Pancreas (tissue), 10 donors: ENCODE measurements around the gene TMEM147. TPM values are rescaled to one million over a fixed set of nuclear protein-coding genes. Genes with fewer than 3 reads are reported as not detected.
A peak's percentile ranks its signal among the peaks of the same experiment; 100 is the strongest.
"Not testable (repeated sequence)": the region's sequence is repeated elsewhere in the genome, so short reads cannot be mapped to it uniquely, and the experiment has no call there.

Source experiments
- ATAC-seq, 4 donors: fragments of 200-7000 bp; cut with Tn5 transposase; one replicate each; pipeline versions ENCODE4 v1.8.0 to v1.9.1; 2020; ENCODE audit warnings: mild to moderate bottlenecking in 4 of 4, moderate library complexity in 4 of 4
- DNase-seq, 6 donors: peaks; one replicate each; pipeline ENCODE4 v3.0.0-alpha.2; 2020
- FAIRE-seq: peaks from 2 replicates; lab custom pipeline; 2012; peaks lifted over from hg19 to GRCh38; lab: Jason Lieb, UNC
- H3K27ac ChIP-seq, 4 donors: fragments of 200-600 bp; sonication (generic); 1 replicate in 3 of 4; 2 replicates in 1 of 4; pipeline versions ENCODE4 v1.5.0 to v1.8.0; 2020
- H3K27me3 ChIP-seq, 4 donors: fragments of 200-600 bp; one replicate each; pipeline ENCODE4 v1.8.0; 2021
- H3K36me3 ChIP-seq, 3 donors: fragments of 200-600 bp; sonication (generic) in 1 of 3; one replicate each; pipeline versions ENCODE4 v1.5.0 to v1.8.0; 2020 to 2021
- H3K4me1 ChIP-seq, 3 donors: fragments of 200-600 bp; one replicate each; pipeline ENCODE4 v1.8.0; 2021
- H3K4me3 ChIP-seq, 4 donors: fragments of 200-600 bp; sonication (generic) in 2 of 4; one replicate each; pipeline versions ENCODE4 v1.5.0 to v1.8.0; 2020 to 2021
- H3K9me3 ChIP-seq, 4 donors: fragments of 200-600 bp; one replicate each; pipeline ENCODE4 v1.8.0; 2021
- CTCF ChIP-seq, 4 donors: fragments of 200-600 bp; sonication (generic) in 3 of 4; IDR thresholded peaks; one replicate each; pipeline versions ENCODE4 v1.5.0 to v1.8.0; 2021; ENCODE audit warnings: antibody characterized with exemption in 4 of 4
- WGBS, 2 donors: extraction: QIAGEN DNeasy Blood & Tissue Kit; methylation state at CpG; one replicate each; pipeline ENCODE4 v1.1.7; 2013; 5-methylcytosine and 5-hydroxymethylcytosine counted together
- intact Hi-C, 3 donors: fragments of 100-400 bp; cut with DNase I; formaldehyde crosslinking; loops; one replicate each; pipeline versions ENCODE4 v1.11.1 to v1.14.2; 2022
- polyA plus RNA-seq, 2 donors: library from polyadenylated mRNA; stranded (reverse); fragments of 200-250 nt; gene quantifications; one replicate each; pipeline ENCODE4 v1.2.3, GENCODE V29; 2013
- total RNA-seq, 6 donors: library from RNA; stranded (reverse); fragmentation: NEBNext Ultra II Directional in 4 of 6; extraction: Animal tissue kit (Norgen Biotek cat#: 25700) in 4 of 6; gene quantifications; one replicate each; pipeline versions ENCODE4 v1.2.1 to v1.2.4, GENCODE V29; 2021 to 2023
- donor health status: healthy with polysubstance abuse.
- donor health status: DM: no; HTN: no; CAD: no; lungs with moderate emphysema.
- donor health status: DM: no; HTN: no; CAD: no.
- donor health status: control.
- donor health status: control.
- donor health status: Bipolar disorder and iron deficiency.
- donor health status: DM: yes; HTN: yes; CAD: no.
- donor health status: DM: no; HTN: no; CAD: no.
- donor health status: DM: no; HTN: no; CAD: no.
- donor health status: DM: yes; HTN: yes; CAD: no.

Gene TMEM147
- total and polyA plus RNA-seq, 8 donors: 44.3 to 91.1 (median 56.5) TPM

DNA sequence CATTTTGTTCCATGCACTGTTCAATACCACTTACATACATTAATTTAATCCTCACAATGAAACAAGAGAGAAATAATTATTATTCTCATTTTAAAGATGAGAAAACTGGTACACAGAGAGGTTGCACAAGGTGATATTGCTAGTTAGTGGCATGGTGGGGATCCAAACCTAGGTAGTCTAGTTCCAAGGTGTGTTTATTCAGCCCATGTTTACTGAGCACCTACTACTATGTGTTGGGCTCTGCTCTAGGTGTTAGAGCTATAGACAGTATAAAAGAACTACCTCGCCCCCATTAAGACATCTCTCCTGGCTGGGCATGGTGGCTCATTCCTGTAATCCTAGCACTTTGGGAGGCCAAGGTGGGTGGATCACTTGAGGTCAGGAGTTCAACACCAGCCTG is 37.3 kb downstream of the TMEM147 start:
- FAIRE-seq (no peak), ATAC-seq (no peak), DNase-seq (no peak)
- Histone ChIP-seq H3K4me1 (no peaks in the 10 kb centered on the region), H3K36me3 (no peaks in the 10 kb centered on the region), H3K27me3 (no peaks in the 10 kb centered on the region), H3K9me3 (no peaks in the 10 kb centered on the region), H3K4me3 (no peak overlapping the region), H3K27ac (no peak overlapping the region)
- TF ChIP-seq CTCF (IDR thresholded peaks at IDR 0.05): no peak
- 89 to 100% methylated on average over 1 of the region's 1 CpG for WGBS, 2 donors
- intact Hi-C loops: no loop called here

GRCh38 chr19:35585848-35586247 is 40.4 kb downstream of the TMEM147 start, which contains the start of gene PMIS2:
TSS of gene PMIS2 (plus strand) at chr19:35586173. CDS start at chr19:35586260, 87 bp downstream.
- no peak within 1 kb of the TSS for H3K4me3 ChIP-seq
- ATAC-seq: peak in 1 of 4 donors; percentile 30
- WGBS, 2 donors: 37 to 54% methylated on average over 16 of the region's 16 CpGs
- no peak for DNase-seq
- intact Hi-C loops: loop anchor here in 1 of 3 donors (5.0 kb wide), 1 partner anchor 39 kb away; the partner anchor contains the start of gene TMEM147
- no peaks in the 10 kb centered on the region for H3K27me3 ChIP-seq
- no peaks in the 10 kb centered on the region for H3K36me3 ChIP-seq
- no peak for TF ChIP-seq CTCF (IDR thresholded peaks at IDR 0.05)
- H3K9me3 ChIP-seq: no peaks in the 10 kb centered on the region
- H3K27ac ChIP-seq: no peak within 1 kb of the TSS
- no peak for FAIRE-seq
- H3K4me1 ChIP-seq: no peaks in the 10 kb centered on the region

- ATAC-seq (no peak), DNase-seq (no peak), FAIRE-seq (no peak)
- H3K4me1 ChIP-seq: no peaks in the 10 kb centered on the region
- no peaks in the 10 kb centered on the region for H3K27me3 ChIP-seq
- TF ChIP-seq CTCF (IDR thresholded peaks at IDR 0.05): no peak
- WGBS, 2 donors: 41 to 55% methylated on average over 1 of the region's 1 CpG
- intact Hi-C loops: loop anchor here in 1 of 3 donors (5.0 kb wide), 1 partner anchor 40 kb away; the partner anchor contains the start of gene TMEM147
- no peak overlapping the region for H3K27ac ChIP-seq
- H3K9me3 ChIP-seq: no peaks in the 10 kb centered on the region
- no peak overlapping the region for H3K4me3 ChIP-seq
- no peaks in the 10 kb centered on the region for H3K36me3 ChIP-seq
Observed at GRCh38 chr19:35587321-35587720, 41.9 kb downstream of the TMEM147 start.

- WGBS, 2 donors: 82 to 86% methylated on average over 3 of the region's 3 CpGs
- Histone ChIP-seq H3K27ac (no peak overlapping the region), H3K36me3 (no peaks in the 10 kb centered on the region), H3K27me3 (no peaks in the 10 kb centered on the region), H3K4me1 (no peaks in the 10 kb centered on the region), H3K4me3 (no peak overlapping the region), H3K9me3 (no peaks in the 10 kb centered on the region)
- no peak for TF ChIP-seq CTCF (IDR thresholded peaks at IDR 0.05)
- no peak for FAIRE-seq
- no peak for DNase-seq
- no peak for ATAC-seq
- intact Hi-C loops: loop anchor here in 1 of 3 donors (10.0 kb wide), 1 partner anchor 46 kb away; the partner anchor contains the start of gene TMEM147
Observed at GRCh38 chr19:35590875-35591274, 45.4 kb downstream of the TMEM147 start.

- Histone ChIP-seq H3K36me3 (no peaks in the 10 kb centered on the region), H3K9me3 (no peaks in the 10 kb centered on the region), H3K4me1 (no peaks in the 10 kb centered on the region), H3K27ac (no peak overlapping the region), H3K27me3 (no peaks in the 10 kb centered on the region), H3K4me3 (no peak overlapping the region)
- intact Hi-C loops: loop anchor here in 1 of 3 donors (10.0 kb wide), 1 partner anchor 47 kb away; the partner anchor contains the start of gene TMEM147
- FAIRE-seq (no peak), ATAC-seq (peak; percentile 84 to 98 (median 94)), DNase-seq (peak in 3 of 6 donors; percentile 36 to 60 (median 43))
- peak; percentile 23 to 60 (median 42) for TF ChIP-seq CTCF (IDR thresholded peaks at IDR 0.05)
- WGBS, 2 donors: 16 to 18% methylated on average over 8 of the region's 8 CpGs
Observed at GRCh38 chr19:35592226-35592625, 46.8 kb downstream of the TMEM147 start.

GRCh38 chr19:35595026-35595425 is 49.6 kb downstream of the TMEM147 start:
- H3K27ac ChIP-seq, H3K36me3 ChIP-seq, DNase-seq, H3K9me3 ChIP-seq, ATAC-seq, H3K4me1 ChIP-seq, FAIRE-seq, H3K4me3 ChIP-seq, H3K27me3 ChIP-seq: not testable (repeated sequence)
- 59 to 73% methylated on average over 3 of the region's 3 CpGs for WGBS, 2 donors
- intact Hi-C loops: loop anchor here in 1 of 3 donors (10.0 kb wide), 1 partner anchor 50 kb away; the partner anchor contains the start of gene TMEM147
